ENCODE results near the gene DCHS1.

DCHS1 gene

DNA sequence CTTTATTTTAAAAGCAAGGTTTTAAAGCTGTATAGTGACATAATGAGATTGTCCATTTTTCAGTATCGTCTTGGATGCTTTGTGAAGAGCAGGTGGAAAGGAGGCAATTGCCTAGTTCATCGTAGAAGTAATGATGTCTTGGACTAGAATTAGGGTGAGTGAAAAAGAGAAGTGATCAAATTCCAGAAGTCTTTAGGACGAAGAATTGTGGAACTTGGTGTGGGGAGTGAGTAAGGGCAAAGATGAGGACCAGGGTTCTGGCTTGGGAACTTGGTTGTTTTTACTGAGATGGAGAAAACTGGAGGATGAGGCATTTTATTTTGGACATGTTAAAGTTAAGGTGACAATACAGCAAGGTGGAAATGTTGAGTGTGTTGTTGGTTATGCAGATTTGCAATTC, 50.8 kb downstream of the DCHS1 start:
- Histone ChIP-seq H3K4me1 (ENCODE audit: control insufficient read depth, low read depth, low read length) (peaks cover 19% of the 10 kb centered on the region), H3K4me3 (ENCODE audit: low read length) (peak overlapping the region; percentile 95), H3K9ac (ENCODE audit: low read length) (peak overlapping the region; percentile 92), H3K9me3 (ENCODE audit: control insufficient read depth, low read depth, low read length) (no peaks in the 10 kb centered on the region), H3K27ac (ENCODE audit: low read length) (no peak overlapping the region), H3K36me3 (ENCODE audit: control insufficient read depth, low read depth, low read length) (peaks cover 37% of the 10 kb centered on the region), H3K27me3 (ENCODE audit: control insufficient read depth, insufficient read depth, low read length) (no peaks in the 10 kb centered on the region)

DNA sequence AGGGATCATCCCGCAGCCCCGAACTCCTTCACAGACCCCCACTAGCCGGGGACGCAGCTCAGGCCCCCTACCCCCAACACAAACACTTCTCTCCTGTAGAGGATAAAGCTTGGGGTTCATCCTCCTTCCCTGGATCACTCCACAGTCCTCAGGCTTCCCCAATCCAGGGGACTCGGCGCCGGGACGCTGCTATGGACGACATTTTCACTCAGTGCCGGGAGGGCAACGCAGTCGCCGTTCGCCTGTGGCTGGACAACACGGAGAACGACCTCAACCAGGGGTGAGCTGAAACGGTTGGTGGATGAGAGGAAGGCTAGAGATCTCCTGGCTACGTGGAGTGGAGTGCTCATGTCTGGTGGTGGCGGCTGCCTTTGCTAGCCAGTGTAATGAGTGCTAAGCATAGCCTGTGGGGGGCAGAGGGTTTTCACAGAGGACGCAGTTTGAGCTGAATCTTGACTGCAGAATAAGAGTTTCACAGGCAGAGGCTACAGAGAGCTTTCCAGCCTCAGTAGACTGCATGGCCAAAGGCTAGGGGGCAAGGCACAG, 51.5 kb downstream of the DCHS1 start:
- Histone ChIP-seq H3K4me1 (ENCODE audit: control insufficient read depth, low read depth, low read length) (peaks cover 19% of the 10 kb centered on the region), H3K4me3 (ENCODE audit: low read length) (peak overlapping the region; percentile 95)

DNA sequence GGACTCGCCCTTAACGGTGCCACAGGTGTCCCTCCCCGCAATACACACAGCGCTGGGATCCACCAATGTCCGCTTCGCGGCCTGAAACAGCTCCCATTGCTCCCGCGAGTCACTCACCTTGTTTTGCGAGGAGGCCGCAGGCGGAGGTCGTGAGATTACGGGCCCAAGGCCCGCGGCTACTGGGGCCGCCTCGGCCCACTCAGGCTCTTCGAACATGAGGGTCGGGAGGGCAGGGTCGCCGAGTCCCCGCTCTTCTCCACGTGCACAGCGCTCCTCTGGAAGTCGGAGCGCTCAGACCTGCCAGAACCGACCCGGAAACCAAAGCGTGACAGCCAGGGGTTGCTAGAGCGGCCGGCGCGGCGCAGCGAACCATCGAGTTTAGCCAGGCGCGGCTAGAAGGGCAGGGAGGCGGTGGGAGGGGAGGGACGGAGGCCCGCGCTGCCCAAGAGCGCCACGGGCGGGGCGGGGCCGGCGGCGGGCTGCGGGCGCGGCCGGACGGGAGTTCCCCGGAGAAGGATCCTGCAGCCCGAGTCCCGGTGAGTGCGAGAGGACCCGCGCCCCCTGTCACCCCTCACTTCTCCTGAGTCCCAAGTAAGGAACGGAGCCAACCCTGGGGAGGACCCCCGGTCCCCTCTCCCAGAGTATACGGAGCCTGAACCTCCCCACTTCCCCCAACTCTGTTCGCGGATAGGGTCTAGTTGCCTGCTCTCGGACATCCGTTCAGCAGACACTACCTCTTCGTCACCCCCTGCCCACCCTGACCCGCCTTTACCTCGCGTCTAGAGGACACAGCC, 52.1 kb downstream of the DCHS1 start, which contains the start of the genes ILK and RRP8:
ILK (plus strand) TSS at position 488 of the 794 bp plus-strand sequence. CDS start 498 bp downstream, outside the sequence.
RRP8 (minus strand) TSS at position 330 of the 794 bp plus-strand sequence; CDS start at position 216, 114 bp downstream.
- Histone ChIP-seq H3K27me3 (ENCODE audit: control insufficient read depth, insufficient read depth, low read length) (no peaks in the 10 kb centered on the region), H3K4me1 (ENCODE audit: control insufficient read depth, low read depth, low read length) (peaks cover 19% of the 10 kb centered on the region), H3K4me3 (ENCODE audit: low read length) (peak within 1 kb of the TSS; percentile 95), H3K9ac (ENCODE audit: low read length) (peak within 1 kb of the TSS; percentile 92), H3K27ac (ENCODE audit: low read length) (peak within 1 kb of the TSS; percentile 72), H3K9me3 (ENCODE audit: control insufficient read depth, low read depth, low read length) (no peaks in the 10 kb centered on the region), H3K36me3 (ENCODE audit: control insufficient read depth, low read depth, low read length) (peaks cover 32% of the 10 kb centered on the region)

More for the DNA sequence above, 51.5 kb downstream of the DCHS1 start:
- Histone ChIP-seq H3K27me3 (ENCODE audit: control insufficient read depth, insufficient read depth, low read length) (no peaks in the 10 kb centered on the region), H3K9ac (ENCODE audit: low read length) (peak overlapping the region; percentile 92), H3K9me3 (ENCODE audit: control insufficient read depth, low read depth, low read length) (no peaks in the 10 kb centered on the region), H3K27ac (ENCODE audit: low read length) (peak overlapping the region; percentile 72), H3K36me3 (ENCODE audit: control insufficient read depth, low read depth, low read length) (peaks cover 37% of the 10 kb centered on the region)

DNA sequence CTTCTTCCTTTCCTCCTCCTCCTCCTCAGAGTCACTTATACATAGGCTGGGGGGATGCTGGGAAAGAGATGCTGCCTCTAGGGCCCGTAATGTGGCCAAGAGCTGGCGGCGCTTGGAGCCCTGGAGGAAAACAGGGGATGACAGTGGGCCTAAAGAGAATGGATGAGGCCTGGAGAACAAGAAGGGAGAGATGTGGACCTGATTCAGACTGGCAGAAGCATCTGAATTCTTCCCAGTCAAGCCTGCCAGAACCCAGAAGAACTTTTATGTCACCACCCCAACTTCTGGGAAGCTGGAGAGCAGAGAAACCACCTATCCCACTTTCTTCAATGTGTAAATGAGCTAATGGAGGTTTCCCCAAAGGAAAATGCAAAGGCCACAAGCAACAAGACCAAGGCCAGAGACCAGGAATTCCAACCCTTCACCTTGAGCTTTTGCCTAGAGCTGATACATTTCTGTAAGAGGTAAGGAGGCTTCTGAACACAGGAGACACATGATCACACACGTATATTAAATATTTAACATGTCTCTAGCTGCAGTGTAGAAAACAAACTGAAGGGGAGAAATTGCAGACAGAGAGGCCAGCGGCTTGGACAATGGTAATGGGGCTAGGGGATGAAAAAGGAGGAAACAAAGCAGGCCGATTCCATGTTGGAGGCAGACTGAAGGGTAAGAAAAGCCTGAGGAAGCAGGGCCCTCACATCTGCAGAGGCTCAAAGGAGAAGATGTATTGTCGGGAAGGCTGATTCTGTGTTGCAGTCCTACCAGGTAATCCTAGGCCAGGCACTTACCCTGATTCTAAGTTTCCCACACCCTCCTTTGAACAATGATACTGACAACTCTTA, 53.3 kb downstream of the DCHS1 start:
- H3K27me3 ChIP-seq (ENCODE audit: control insufficient read depth, insufficient read depth, low read length): no peaks in the 10 kb centered on the region
- H3K9me3 ChIP-seq (ENCODE audit: control insufficient read depth, low read depth, low read length): no peaks in the 10 kb centered on the region
- peaks cover 27% of the 10 kb centered on the region for H3K36me3 ChIP-seq (ENCODE audit: control insufficient read depth, low read depth, low read length)
- H3K9ac ChIP-seq (ENCODE audit: low read length): peak overlapping the region; percentile 75
- peaks cover 17% of the 10 kb centered on the region for H3K4me1 ChIP-seq (ENCODE audit: control insufficient read depth, low read depth, low read length)
- peak overlapping the region; percentile 95 for H3K4me3 ChIP-seq (ENCODE audit: low read length)
- H3K27ac ChIP-seq (ENCODE audit: low read length): no peak overlapping the region

DNA sequence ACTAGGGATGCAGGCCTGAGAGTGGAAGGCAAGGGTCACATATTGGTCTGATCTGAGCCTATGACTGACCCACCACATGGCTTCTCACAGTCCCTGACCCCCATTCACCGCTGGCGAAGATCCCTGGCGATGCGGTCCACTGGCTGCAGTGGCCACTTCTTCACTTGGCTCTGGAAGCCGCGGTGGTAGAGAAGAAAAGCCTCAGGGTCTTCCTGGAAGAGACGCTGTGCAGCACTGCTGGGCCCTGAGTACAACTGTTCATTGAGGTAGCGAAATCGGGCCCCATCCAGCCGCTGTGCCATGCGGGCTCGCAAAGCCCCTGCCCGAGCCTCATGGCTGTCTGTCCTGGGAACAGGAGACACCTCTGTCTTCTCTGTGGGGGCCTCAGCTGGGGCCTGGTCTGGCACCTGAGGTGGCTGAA, 54.6 kb downstream of the DCHS1 start:
- no peak overlapping the region for H3K27ac ChIP-seq (ENCODE audit: low read length)
- H3K4me1 ChIP-seq (ENCODE audit: control insufficient read depth, low read depth, low read length): peaks cover 8% of the 10 kb centered on the region
- no peaks in the 10 kb centered on the region for H3K27me3 ChIP-seq (ENCODE audit: control insufficient read depth, insufficient read depth, low read length)
- H3K4me3 ChIP-seq (ENCODE audit: low read length): no peak overlapping the region
- peaks cover 35% of the 10 kb centered on the region for H3K36me3 ChIP-seq (ENCODE audit: control insufficient read depth, low read depth, low read length)
- no peaks in the 10 kb centered on the region for H3K9me3 ChIP-seq (ENCODE audit: control insufficient read depth, low read depth, low read length)
- no peak overlapping the region for H3K9ac ChIP-seq (ENCODE audit: low read length)

DNA sequence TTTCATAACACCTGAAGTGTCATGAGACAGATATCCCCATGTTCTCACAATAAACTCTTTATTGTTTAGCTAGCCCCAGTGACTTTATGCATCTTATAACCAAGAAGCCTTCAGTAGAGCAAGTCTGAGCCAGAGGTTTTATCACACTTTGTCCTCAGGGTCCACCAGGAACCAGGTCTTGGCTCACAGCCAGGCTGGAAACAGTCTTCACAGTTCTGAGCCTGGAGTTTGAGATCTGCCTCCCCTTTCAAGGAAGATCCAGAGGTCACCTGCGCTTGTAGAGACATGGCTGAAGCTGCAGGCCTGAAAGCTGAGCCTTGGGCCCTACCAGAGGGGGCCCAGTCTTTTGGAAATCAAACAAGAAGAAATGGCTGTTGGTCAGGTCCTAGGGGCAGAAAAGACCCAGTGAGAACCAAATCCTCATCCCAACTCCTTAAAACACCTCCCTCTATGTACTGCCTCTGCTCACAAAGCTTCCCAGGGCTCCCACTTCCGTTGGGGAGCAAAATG, 55.7 kb downstream of the DCHS1 start:
- Histone ChIP-seq H3K9me3 (ENCODE audit: control insufficient read depth, low read depth, low read length) (no peaks in the 10 kb centered on the region), H3K4me1 (ENCODE audit: control insufficient read depth, low read depth, low read length) (peaks cover 7% of the 10 kb centered on the region), H3K9ac (ENCODE audit: low read length) (no peak overlapping the region), H3K36me3 (ENCODE audit: control insufficient read depth, low read depth, low read length) (peaks cover 35% of the 10 kb centered on the region), H3K27ac (ENCODE audit: low read length) (no peak overlapping the region), H3K4me3 (ENCODE audit: low read length) (no peak overlapping the region), H3K27me3 (ENCODE audit: control insufficient read depth, insufficient read depth, low read length) (no peaks in the 10 kb centered on the region)

DNA sequence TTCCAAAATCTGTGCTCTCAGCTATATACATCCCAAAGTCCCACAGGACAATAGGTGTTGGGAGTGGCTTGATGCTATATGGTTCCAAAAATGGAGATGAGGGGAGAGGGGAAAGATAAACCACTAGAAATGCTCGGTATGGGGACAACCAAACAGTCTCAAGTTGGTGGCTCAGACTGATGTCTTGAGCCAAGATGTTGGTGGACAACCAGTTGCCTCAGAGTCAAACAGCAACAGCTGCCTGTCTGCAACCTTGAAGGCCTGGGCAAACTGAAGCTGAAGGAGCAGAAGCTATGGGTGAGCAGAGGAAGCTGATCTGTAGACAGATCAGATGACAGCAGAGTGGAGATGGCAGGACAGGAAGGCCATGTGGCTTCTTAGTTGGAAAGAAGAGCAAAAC, 56.2 kb downstream of the DCHS1 start:
- Histone ChIP-seq H3K27ac (ENCODE audit: low read length) (no peak overlapping the region), H3K36me3 (ENCODE audit: control insufficient read depth, low read depth, low read length) (peaks cover 37% of the 10 kb centered on the region), H3K9me3 (ENCODE audit: control insufficient read depth, low read depth, low read length) (no peaks in the 10 kb centered on the region), H3K4me1 (ENCODE audit: control insufficient read depth, low read depth, low read length) (peaks cover 4% of the 10 kb centered on the region), H3K9ac (ENCODE audit: low read length) (no peak overlapping the region), H3K4me3 (ENCODE audit: low read length) (no peak overlapping the region), H3K27me3 (ENCODE audit: control insufficient read depth, insufficient read depth, low read length) (no peaks in the 10 kb centered on the region)

DNA sequence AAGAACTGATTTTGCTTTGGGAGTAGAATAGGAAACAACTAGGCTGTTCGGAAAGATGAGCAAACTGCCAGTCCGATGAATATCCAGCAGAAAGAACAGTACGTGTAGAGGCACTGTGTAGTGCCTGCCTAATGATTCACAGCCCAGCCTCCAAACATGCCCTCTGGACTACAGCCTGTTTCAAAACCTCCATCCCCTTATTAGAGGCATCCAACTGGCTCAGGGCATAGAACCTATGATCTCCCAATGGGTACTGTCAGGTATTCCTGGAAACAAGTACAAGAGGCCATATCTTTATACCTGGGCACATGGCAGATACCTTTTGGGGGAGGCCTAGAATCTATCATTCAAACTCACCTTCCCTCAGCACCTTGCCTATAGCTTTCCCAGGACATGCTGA, 57.1 kb downstream of the DCHS1 start:
- Histone ChIP-seq H3K4me3 (ENCODE audit: low read length) (no peak overlapping the region), H3K36me3 (ENCODE audit: control insufficient read depth, low read depth, low read length) (peaks cover 42% of the 10 kb centered on the region), H3K27ac (ENCODE audit: low read length) (no peak overlapping the region), H3K4me1 (ENCODE audit: control insufficient read depth, low read depth, low read length) (peaks cover 4% of the 10 kb centered on the region), H3K9ac (ENCODE audit: low read length) (no peak overlapping the region), H3K9me3 (ENCODE audit: control insufficient read depth, low read depth, low read length) (no peaks in the 10 kb centered on the region), H3K27me3 (ENCODE audit: control insufficient read depth, insufficient read depth, low read length) (no peaks in the 10 kb centered on the region)

DNA sequence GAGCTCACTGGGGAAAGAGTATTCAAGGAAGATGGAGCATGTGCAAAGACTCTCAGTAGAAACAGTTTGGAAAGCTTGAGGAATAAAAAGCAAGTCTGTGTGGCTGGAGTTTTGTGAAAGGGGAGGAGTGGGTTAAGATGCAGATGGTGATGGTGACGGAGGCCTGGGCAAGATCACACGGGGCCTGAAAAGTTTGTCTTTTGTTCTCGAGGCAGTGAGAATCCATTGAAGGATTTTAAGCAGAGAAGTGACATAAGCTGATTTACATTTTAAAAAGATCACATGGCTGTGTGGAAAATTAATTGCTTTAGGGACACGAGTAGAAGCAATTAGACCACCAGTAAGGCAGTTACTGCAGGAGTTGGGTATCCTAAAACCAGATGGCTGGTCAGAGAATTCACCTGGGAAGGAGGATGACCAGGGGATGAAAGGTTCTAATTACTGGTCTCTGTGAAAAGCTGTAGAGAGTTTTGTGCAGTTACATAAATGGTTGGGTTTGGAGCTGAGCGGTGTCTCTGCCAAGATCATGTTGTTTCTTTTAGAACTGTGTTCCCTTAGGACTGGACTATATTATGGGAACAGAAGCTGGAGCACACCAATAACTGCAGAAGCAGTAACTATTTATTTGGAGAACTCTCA, 59.3 kb downstream of the DCHS1 start:
- peaks cover 39% of the 10 kb centered on the region for H3K36me3 ChIP-seq (ENCODE audit: control insufficient read depth, low read depth, low read length)
- H3K27me3 ChIP-seq (ENCODE audit: control insufficient read depth, insufficient read depth, low read length): no peaks in the 10 kb centered on the region
- H3K9me3 ChIP-seq (ENCODE audit: control insufficient read depth, low read depth, low read length): no peaks in the 10 kb centered on the region
- H3K4me3 ChIP-seq (ENCODE audit: low read length): no peak overlapping the region
- H3K4me1 ChIP-seq (ENCODE audit: control insufficient read depth, low read depth, low read length): no peaks in the 10 kb centered on the region
- H3K9ac ChIP-seq (ENCODE audit: low read length): no peak overlapping the region
- H3K27ac ChIP-seq (ENCODE audit: low read length): no peak overlapping the region

DNA sequence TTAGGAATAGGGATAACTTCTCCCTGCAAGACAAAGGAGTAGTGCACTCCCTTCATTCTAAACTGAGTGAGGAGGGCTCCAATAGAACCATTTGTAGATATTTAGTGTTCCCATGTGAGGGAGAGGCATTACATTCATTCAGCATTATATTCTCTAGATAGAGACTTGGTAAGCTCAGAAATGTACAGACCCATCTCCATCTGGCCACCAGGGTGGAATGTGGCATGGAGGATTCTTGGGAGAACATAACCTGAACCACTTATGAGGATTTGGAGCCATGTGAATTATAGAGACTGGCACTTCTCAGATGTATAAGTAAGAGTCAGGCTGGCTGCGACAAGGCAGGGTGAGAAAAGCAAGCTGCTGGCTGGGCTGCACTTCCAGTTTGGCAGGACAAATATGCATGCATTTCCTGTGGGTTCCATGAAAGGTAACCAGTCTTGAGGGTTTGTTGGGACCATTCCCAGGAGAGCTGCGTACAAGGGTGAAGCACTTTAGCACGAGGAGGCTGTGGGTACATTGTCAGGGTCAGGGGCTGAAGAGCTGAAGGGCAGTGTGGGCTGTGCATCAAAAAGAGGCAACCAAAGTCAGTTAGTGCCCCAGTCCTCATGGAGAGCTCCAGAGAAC, 61.4 kb downstream of the DCHS1 start:
- Histone ChIP-seq H3K27me3 (ENCODE audit: control insufficient read depth, insufficient read depth, low read length) (no peaks in the 10 kb centered on the region), H3K9ac (ENCODE audit: low read length) (no peak overlapping the region), H3K9me3 (ENCODE audit: control insufficient read depth, low read depth, low read length) (no peaks in the 10 kb centered on the region), H3K4me1 (ENCODE audit: control insufficient read depth, low read depth, low read length) (no peaks in the 10 kb centered on the region), H3K27ac (ENCODE audit: low read length) (no peak overlapping the region), H3K4me3 (ENCODE audit: low read length) (no peak overlapping the region), H3K36me3 (ENCODE audit: control insufficient read depth, low read depth, low read length) (peaks cover 20% of the 10 kb centered on the region)

Measured in iPS-18a (cell line).